Measurements from ENCODE around the gene APMAP. TPM values are rescaled to one million over a fixed set of nuclear protein-coding genes. Genes with fewer than 3 reads are reported as not detected.

Gene APMAP
- total RNA-seq, 4 donors from 2014 or later, result 45.3 to 83.1 (median 54.1) TPM

- Histone ChIP-seq H3K4me1 (peaks cover 0 to 26% (median 2%) of the 10 kb centered on the region in 4 donors), H3K27me3 (no peaks in the 10 kb centered on the region), H3K4me3 (no peak overlapping the region), H3K27ac (no peak overlapping the region), H3K36me3 (peaks cover 0 to 90% (median 0%) of the 10 kb centered on the region in 3 donors), H3K9me3 (no peaks in the 10 kb centered on the region)
- TF ChIP-seq EP300 (IDR thresholded peaks at IDR 0.05), result no peak
- TF ChIP-seq CTCF (IDR thresholded peaks at IDR 0.05), result no peak
- no peak for TF ChIP-seq POLR2A (IDR thresholded peaks at IDR 0.05)
- WGBS, 2 donors, result 89 to 91% methylated on average over 14 to 16 of the region's 16 CpGs
- no peak for DNase-seq (ENCODE audit: low spot score in 2 of 2)
Measured at GRCh38 chr20:25019381-25020155, 27.0 kb upstream of the APMAP start.

DNA sequence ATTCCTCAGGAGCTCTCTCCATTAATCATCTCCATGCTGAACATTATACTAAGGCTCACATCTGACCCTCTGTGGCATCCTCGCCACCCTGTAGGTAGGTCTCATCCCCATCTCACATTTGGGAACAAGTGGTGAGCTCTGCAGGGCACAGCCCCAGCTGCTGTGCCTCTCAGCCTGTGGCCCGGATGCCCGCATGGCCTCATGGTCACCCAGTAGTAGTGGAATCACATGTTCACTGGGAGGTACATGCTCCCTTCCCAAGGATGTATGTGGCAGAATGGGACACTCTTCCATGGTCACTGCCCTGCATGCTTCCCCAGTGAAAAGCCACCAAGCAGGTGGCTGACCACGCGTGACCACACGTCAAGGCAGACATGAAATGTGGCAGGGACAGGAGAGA lies 26.3 kb upstream of the APMAP start:
- H3K36me3 ChIP-seq, result peaks cover 0 to 90% (median 2%) of the 10 kb centered on the region in 3 donors
- no peak for DNase-seq (ENCODE audit: low spot score in 2 of 2)
- no peak overlapping the region for H3K4me3 ChIP-seq
- no peaks in the 10 kb centered on the region for H3K9me3 ChIP-seq
- WGBS, 2 donors, result 94% methylated on average over 6 of the region's 6 CpGs
- H3K4me1 ChIP-seq, result peaks cover 0 to 19% (median under 1%) of the 10 kb centered on the region in 4 donors
- TF ChIP-seq POLR2A (IDR thresholded peaks at IDR 0.05) (no peak), CTCF (IDR thresholded peaks at IDR 0.05) (no peak), EP300 (IDR thresholded peaks at IDR 0.05) (no peak)
- no peaks in the 10 kb centered on the region for H3K27me3 ChIP-seq
- no peak overlapping the region for H3K27ac ChIP-seq

- Histone ChIP-seq H3K27ac (no peak overlapping the region), H3K27me3 (no peaks in the 10 kb centered on the region), H3K36me3 (peaks cover 0 to 90% (median 6%) of the 10 kb centered on the region in 3 donors), H3K9me3 (no peaks in the 10 kb centered on the region), H3K4me3 (no peak overlapping the region), H3K4me1 (peaks cover 0 to 16% (median 0%) of the 10 kb centered on the region in 4 donors)
- 75 to 76% methylated on average over 2 of the region's 2 CpGs for WGBS, 2 donors
- no peak for DNase-seq (ENCODE audit: low spot score in 2 of 2)
- TF ChIP-seq CTCF (IDR thresholded peaks at IDR 0.05), result no peak
- TF ChIP-seq POLR2A (IDR thresholded peaks at IDR 0.05), result no peak
- no peak for TF ChIP-seq EP300 (IDR thresholded peaks at IDR 0.05)
Measured at GRCh38 chr20:25018425-25018824, 25.9 kb upstream of the APMAP start.

DNA sequence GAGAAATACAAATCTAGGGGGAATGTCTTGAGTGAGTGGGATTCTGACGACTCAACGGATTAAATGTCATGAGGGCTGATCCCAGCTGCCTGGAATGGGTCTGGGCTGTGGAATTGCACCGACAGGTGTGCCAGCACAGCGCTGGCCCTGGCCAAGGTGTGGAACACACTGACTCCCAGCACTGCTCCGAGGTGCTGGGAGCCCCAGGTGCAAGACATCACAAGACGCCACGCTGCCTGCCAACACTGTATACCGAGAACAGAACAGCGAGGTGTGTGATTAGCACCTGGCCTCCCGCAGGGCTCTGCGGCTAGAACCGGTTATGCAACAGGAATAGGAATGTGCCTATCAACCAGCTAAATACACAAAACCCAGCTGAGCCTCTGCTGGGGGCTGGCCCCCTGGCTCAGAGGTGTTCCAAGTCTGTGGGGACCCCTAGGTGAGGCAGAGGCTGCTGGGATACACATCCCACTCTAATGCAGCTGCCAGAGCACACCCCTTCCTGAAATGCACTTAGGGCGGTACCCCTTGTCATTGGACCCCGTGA lies 24.8 kb upstream of the APMAP start:
- H3K9me3 ChIP-seq, result no peaks in the 10 kb centered on the region
- 77 to 80% methylated on average over 14 of the region's 14 CpGs for WGBS, 2 donors
- no peaks in the 10 kb centered on the region for H3K27me3 ChIP-seq
- H3K4me3 ChIP-seq, result no peak overlapping the region
- H3K4me1 ChIP-seq, result peaks cover 0 to 7% (median 0%) of the 10 kb centered on the region in 4 donors
- TF ChIP-seq CTCF (IDR thresholded peaks at IDR 0.05) (no peak), EP300 (IDR thresholded peaks at IDR 0.05) (no peak), POLR2A (IDR thresholded peaks at IDR 0.05) (no peak)
- no peak for DNase-seq (ENCODE audit: low spot score in 2 of 2)
- no peak overlapping the region for H3K27ac ChIP-seq
- peaks cover 0 to 91% (median 17%) of the 10 kb centered on the region in 3 donors for H3K36me3 ChIP-seq

DNA sequence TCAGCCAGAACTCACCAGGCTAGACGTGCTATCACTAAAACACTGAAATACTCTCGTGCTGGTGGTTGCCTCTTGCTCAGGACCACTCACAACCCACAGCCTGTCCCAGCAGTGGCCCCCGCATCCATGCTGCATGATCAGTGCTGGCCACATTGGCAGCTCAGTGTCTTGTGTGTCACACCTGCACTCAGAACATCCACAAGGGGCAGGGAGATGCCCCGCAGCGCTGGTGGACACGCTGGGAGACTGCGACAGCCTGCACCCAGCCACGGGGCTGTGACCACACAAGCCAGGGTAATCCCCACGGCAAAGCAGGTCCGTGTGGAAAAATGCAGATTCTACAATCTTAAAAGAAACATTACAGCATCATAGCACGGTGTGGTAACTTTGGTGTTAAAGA lies 23.9 kb upstream of the APMAP start:
- Histone ChIP-seq H3K27me3 (no peaks in the 10 kb centered on the region), H3K9me3 (no peaks in the 10 kb centered on the region), H3K4me3 (no peak overlapping the region), H3K36me3 (peaks cover 0 to 98% (median 23%) of the 10 kb centered on the region in 3 donors), H3K27ac (no peak overlapping the region), H3K4me1 (peaks cover 0 to 5% (median 0%) of the 10 kb centered on the region in 4 donors)
- TF ChIP-seq POLR2A (IDR thresholded peaks at IDR 0.05) (no peak), CTCF (IDR thresholded peaks at IDR 0.05) (no peak), EP300 (IDR thresholded peaks at IDR 0.05) (no peak)
- WGBS, 2 donors, result 81 to 88% methylated on average over 9 to 11 of the region's 11 CpGs
- no peak for DNase-seq (ENCODE audit: low spot score in 2 of 2)

Measured in tibial nerve (tissue), 4 donors.